ENCODE data around the gene SIGMAR1.

SIGMAR1 gene

GRCh38 chr9:34685591-34685990 lies 48.0 kb upstream of the SIGMAR1 start:
- no peaks in the 10 kb centered on the region for H3K79me2 ChIP-seq (ENCODE audit: insufficient read depth, low read length)
- H4K20me1 ChIP-seq (ENCODE audit: insufficient read depth, low read length) = no peaks in the 10 kb centered on the region
- H3K27me3 ChIP-seq (ENCODE audit: insufficient read depth, low read length) = no peaks in the 10 kb centered on the region
- H3K9me3 ChIP-seq (ENCODE audit: low read length) = no peaks in the 10 kb centered on the region
- TF ChIP-seq EZH2 (IDR thresholded peaks at IDR 0.05; ENCODE audit: borderline replicate concordance, low read length) (no peak), CTCF (IDR thresholded peaks at IDR 0.05; ENCODE audit: low read length) (no peak)
- no peak overlapping the region for H3K27ac ChIP-seq (ENCODE audit: low read depth, low read length, poor library complexity, severe bottlenecking)
- no peak overlapping the region for H2AFZ ChIP-seq (ENCODE audit: low read length)
- H3K36me3 ChIP-seq (ENCODE audit: insufficient read depth, low read length) = no peaks in the 10 kb centered on the region
- H3K9ac ChIP-seq (ENCODE audit: low read length) = no peak overlapping the region
- no peak overlapping the region for H3K4me2 ChIP-seq (ENCODE audit: low read length)
- no peaks in the 10 kb centered on the region for H3K9me2 ChIP-seq (ENCODE audit: low read depth, low read length)
- H3K4me1 ChIP-seq (ENCODE audit: insufficient read depth, low read length, severe bottlenecking) = no peaks in the 10 kb centered on the region
- no peak overlapping the region for H3K4me3 ChIP-seq (ENCODE audit: low read depth, low read length, poor library complexity, severe bottlenecking)
- H3F3A ChIP-seq (ENCODE audit: insufficient read depth, low read length) = no peaks in the 10 kb centered on the region

GRCh38 chr9:34684816-34685215 lies 47.2 kb upstream of the SIGMAR1 start:
- H4K20me1 ChIP-seq (ENCODE audit: insufficient read depth, low read length) = no peaks in the 10 kb centered on the region
- no peaks in the 10 kb centered on the region for H3K9me3 ChIP-seq (ENCODE audit: low read length)
- no peaks in the 10 kb centered on the region for H3K79me2 ChIP-seq (ENCODE audit: insufficient read depth, low read length)
- no peaks in the 10 kb centered on the region for H3K36me3 ChIP-seq (ENCODE audit: insufficient read depth, low read length)
- H3K27me3 ChIP-seq (ENCODE audit: insufficient read depth, low read length) = no peaks in the 10 kb centered on the region
- no peak overlapping the region for H3K9ac ChIP-seq (ENCODE audit: low read length)
- no peaks in the 10 kb centered on the region for H3F3A ChIP-seq (ENCODE audit: insufficient read depth, low read length)
- H3K4me2 ChIP-seq (ENCODE audit: low read length) = no peak overlapping the region
- no peak overlapping the region for H2AFZ ChIP-seq (ENCODE audit: low read length)
- TF ChIP-seq CTCF (IDR thresholded peaks at IDR 0.05; ENCODE audit: low read length) (no peak), EZH2 (IDR thresholded peaks at IDR 0.05; ENCODE audit: borderline replicate concordance, low read length) (no peak)
- H3K9me2 ChIP-seq (ENCODE audit: low read depth, low read length) = no peaks in the 10 kb centered on the region
- H3K4me1 ChIP-seq (ENCODE audit: insufficient read depth, low read length, severe bottlenecking) = no peaks in the 10 kb centered on the region
- no peak overlapping the region for H3K4me3 ChIP-seq (ENCODE audit: low read depth, low read length, poor library complexity, severe bottlenecking)
- no peak overlapping the region for H3K27ac ChIP-seq (ENCODE audit: low read depth, low read length, poor library complexity, severe bottlenecking)

GRCh38 chr9:34684145-34684544 lies 46.6 kb upstream of the SIGMAR1 start:
- H3K9me2 ChIP-seq (ENCODE audit: low read depth, low read length) = no peaks in the 10 kb centered on the region
- TF ChIP-seq CTCF (IDR thresholded peaks at IDR 0.05; ENCODE audit: low read length) = no peak
- TF ChIP-seq EZH2 (IDR thresholded peaks at IDR 0.05; ENCODE audit: borderline replicate concordance, low read length) = no peak
- H3K4me1 ChIP-seq (ENCODE audit: insufficient read depth, low read length, severe bottlenecking) = no peaks in the 10 kb centered on the region
- H3K9me3 ChIP-seq (ENCODE audit: low read length) = no peaks in the 10 kb centered on the region
- H3K27me3 ChIP-seq (ENCODE audit: insufficient read depth, low read length) = no peaks in the 10 kb centered on the region
- no peak overlapping the region for H3K9ac ChIP-seq (ENCODE audit: low read length)
- no peaks in the 10 kb centered on the region for H3F3A ChIP-seq (ENCODE audit: insufficient read depth, low read length)
- no peak overlapping the region for H3K27ac ChIP-seq (ENCODE audit: low read depth, low read length, poor library complexity, severe bottlenecking)
- H3K36me3 ChIP-seq (ENCODE audit: insufficient read depth, low read length) = no peaks in the 10 kb centered on the region
- no peak overlapping the region for H3K4me2 ChIP-seq (ENCODE audit: low read length)
- H2AFZ ChIP-seq (ENCODE audit: low read length) = no peak overlapping the region
- no peaks in the 10 kb centered on the region for H3K79me2 ChIP-seq (ENCODE audit: insufficient read depth, low read length)
- no peak overlapping the region for H3K4me3 ChIP-seq (ENCODE audit: low read depth, low read length, poor library complexity, severe bottlenecking)
- no peaks in the 10 kb centered on the region for H4K20me1 ChIP-seq (ENCODE audit: insufficient read depth, low read length)
